Measurements from ENCODE around the gene FIBP. TPM values are rescaled to one million over a fixed set of nuclear protein-coding genes. Genes with fewer than 3 reads are reported as not detected.

Gene FIBP
- total and polyA plus RNA-seq, 2 of the 8 experiments (the other 6 are each of a cell fraction or from before 2014, with no cell fraction given): 74.3 to 173 TPM

GRCh38 chr11:65917434-65918210 lies 29.4 kb upstream of the FIBP start (continued):
- TF ChIP-seq POLR2A (IDR thresholded peaks at IDR 0.05; ENCODE audit: control extremely low read depth in 1 of 2, low read depth in 2 of 2, low read length in 2 of 2): 0 out of 3 replicates have a peak, but pooled peaks of 1 of the 2 experiments have one; percentile 22
